H1 (cell line): ENCODE results near the gene FPR3. TPM values are rescaled to one million over a fixed set of nuclear protein-coding genes. Genes with fewer than 3 reads are reported as not detected.

Experiments
- CTCF ChIA-PET: fragments of 300-600 bp; sonication (Branson Sonifier 250); formaldehyde crosslinking; loops from one replicate; lab custom pipeline; 2021; ENCODE audit not compliant: partially characterized antibody; lab: Charles Lee
- POLR2A ChIA-PET: fragments of 300-600 bp; sonication (Branson Sonifier 250); formaldehyde crosslinking; loops from one replicate; lab custom pipeline; 2021; ENCODE audit warnings: inconsistent platforms; ENCODE audit not compliant: partially characterized antibody; lab: Charles Lee
- DNase-seq, 2 experiments: peaks; one replicate each; pipeline versions ENCODE4 v3.0.0 to v3.0.0-alpha.2; 2010 to 2022; ENCODE audit warnings: low spot score in 2 of 2, low read depth in 1 of 2, mixed read lengths in 1 of 2
- FAIRE-seq: peaks from 2 replicates; lab custom pipeline; 2011; peaks lifted over from hg19 to GRCh38; lab: Jason Lieb, UNC
- H2AFZ ChIP-seq: 2 replicates; pipeline ENCODE4 v1.8.1; 2012; ENCODE audit warnings: low read length, inconsistent platforms
- H2AK5ac ChIP-seq: 2 replicates; pipeline ENCODE4 v1.6.1; 2013; ENCODE audit warnings: low read depth, low read length
- H2BK120ac ChIP-seq: replicated peaks from 2 replicates; pipeline ENCODE3; 2013; ENCODE audit warnings: low read depth, low read length, inconsistent platforms
- H2BK12ac ChIP-seq: 2 replicates; pipeline ENCODE4 v1.6.1; 2013; ENCODE audit warnings: low read depth, low read length
- H2BK15ac ChIP-seq: 2 replicates; pipeline ENCODE4 v1.6.1; 2013; ENCODE audit warnings: low read length
- H2BK20ac ChIP-seq: 2 replicates; pipeline ENCODE4 v1.6.1; 2013; ENCODE audit warnings: low read length
- H2BK5ac ChIP-seq: 2 replicates; pipeline ENCODE4 v1.6.1; 2013; ENCODE audit warnings: low read depth, low read length
- H3K14ac ChIP-seq: 2 replicates; pipeline ENCODE4 v1.6.1; 2013; ENCODE audit warnings: inconsistent platforms; ENCODE audit not compliant: insufficient read length
- H3K18ac ChIP-seq: 2 replicates; pipeline ENCODE4 v1.6.1; 2013; ENCODE audit warnings: low read length; ENCODE audit errors: extremely low read depth
- H3K23ac ChIP-seq: 2 replicates; pipeline ENCODE4 v1.6.1; 2013; ENCODE audit warnings: inconsistent platforms; ENCODE audit not compliant: insufficient read length
- H3K23me2 ChIP-seq: 2 replicates; pipeline ENCODE4 v1.6.1; 2013; ENCODE audit warnings: low read depth, low read length
- H3K27ac ChIP-seq: 2 replicates; pipeline ENCODE4 v1.6.1; 2011; ENCODE audit warnings: low read depth, low read length, inconsistent platforms
- H3K27me3 ChIP-seq, 4 experiments: replicated peaks in 1 of 4; 1 replicate in 1 of 4; 2 replicates in 3 of 4; pipeline versions ENCODE4 v1.6.1 to v1.8.1; 2011 to 2013; ENCODE audit warnings: low read length in 3 of 4, mild to moderate bottlenecking in 3 of 4, inconsistent platforms in 2 of 4, mixed read lengths in 2 of 4, moderate library complexity in 1 of 4; ENCODE audit not compliant: control insufficient read depth in 3 of 4, insufficient read depth in 3 of 4; ENCODE audit errors: extremely low read depth in 1 of 4
- H3K36me3 ChIP-seq, 4 experiments: 2 replicates each; pipeline versions ENCODE4 v1.6.1 to v1.8.1; 2011 to 2013; ENCODE audit warnings: mild to moderate bottlenecking in 4 of 4, low read length in 3 of 4, moderate library complexity in 2 of 4, control low read depth in 1 of 4, inconsistent platforms in 1 of 4; ENCODE audit not compliant: insufficient read depth in 4 of 4, control insufficient read depth in 2 of 4
- H3K4ac ChIP-seq: replicated peaks from 2 replicates; pipeline ENCODE3; 2013; ENCODE audit warnings: low read length, low read depth, mixed read lengths, inconsistent platforms; ENCODE audit not compliant: insufficient read length
- H3K4me1 ChIP-seq, 4 experiments: replicated peaks in 1 of 4; 1 replicate in 1 of 4; 2 replicates in 3 of 4; pipeline versions ENCODE4 v1.6.1 to v1.8.1; 2011 to 2013; ENCODE audit warnings: low read length in 3 of 4, inconsistent platforms in 2 of 4, mixed read lengths in 1 of 4; ENCODE audit not compliant: insufficient read depth in 4 of 4, control insufficient read depth in 3 of 4
- H3K4me2 ChIP-seq, 2 experiments: 2 replicates each; pipeline versions ENCODE4 v1.6.1 to v1.8.1; 2011 to 2013; ENCODE audit warnings: low read depth in 2 of 2, low read length in 2 of 2, control low read depth in 1 of 2, inconsistent platforms in 1 of 2, mild to moderate bottlenecking in 1 of 2; ENCODE audit not compliant: insufficient read depth in 1 of 2
- H3K4me3 ChIP-seq, 4 experiments: fragments of 200-600, 300-600 bp in 1 of 4; sonication (generic), shearing (Covaris generic), sonication (Bioruptor Twin) in 1 of 4; 2 replicates each; pipeline versions ENCODE4 v1.5.1 to v1.8.1; 2011 to 2016; ENCODE audit warnings: low read length in 4 of 4, low read depth in 3 of 4, control low read depth in 2 of 4, inconsistent platforms in 2 of 4, mild to moderate bottlenecking in 2 of 4, mixed read lengths in 1 of 4, moderate library complexity in 1 of 4; ENCODE audit not compliant: insufficient read depth in 2 of 4; ENCODE audit errors: extremely low read depth in 1 of 4
- H3K56ac ChIP-seq: replicated peaks from 2 replicates; pipeline ENCODE3; 2013; ENCODE audit warnings: low read depth, mild to moderate bottlenecking, mixed read lengths, low read length, inconsistent platforms; ENCODE audit not compliant: insufficient read length
- H3K79me1 ChIP-seq: 2 replicates; pipeline ENCODE4 v1.6.1; 2013; ENCODE audit warnings: low read depth, low read length, control low read depth
- H3K79me2 ChIP-seq, 2 experiments: 2 replicates each; pipeline versions ENCODE4 v1.6.1 to v1.8.1; 2012 to 2013; ENCODE audit warnings: low read length in 2 of 2, mild to moderate bottlenecking in 2 of 2, inconsistent platforms in 1 of 2; ENCODE audit not compliant: insufficient read depth in 2 of 2, control insufficient read depth in 1 of 2
- H3K9ac ChIP-seq, 4 experiments: replicated peaks in 1 of 4; 1 replicate in 1 of 4; 2 replicates in 3 of 4; pipeline versions ENCODE4 v1.6.1 to v1.8.1; 2011 to 2013; ENCODE audit warnings: low read depth in 3 of 4, low read length in 3 of 4, control low read depth in 2 of 4, mild to moderate bottlenecking in 2 of 4, moderate library complexity in 2 of 4, inconsistent platforms in 1 of 4; ENCODE audit errors: extremely low read depth in 1 of 4
- H3K9me3 ChIP-seq, 2 experiments: 2 replicates each; pipeline versions ENCODE4 v1.6.1 to v1.8.1; 2012 to 2013; ENCODE audit warnings: mild to moderate bottlenecking in 2 of 2, moderate library complexity in 2 of 2, control low read depth in 1 of 2, inconsistent platforms in 1 of 2, low read depth in 1 of 2, low read length in 1 of 2, mixed read lengths in 1 of 2; ENCODE audit not compliant: insufficient read depth in 2 of 2
- H4K20me1 ChIP-seq, 2 experiments: replicated peaks in 1 of 2; 2 replicates each; pipeline versions ENCODE3 to v1.8.1; 2011 to 2013; ENCODE audit warnings: inconsistent platforms in 2 of 2, low read length in 2 of 2, mild to moderate bottlenecking in 1 of 2; ENCODE audit not compliant: insufficient read depth in 2 of 2, control insufficient read depth in 1 of 2
- H4K5ac ChIP-seq: 2 replicates; pipeline ENCODE4 v1.6.1; 2013; ENCODE audit warnings: low read length, low read depth, mixed read lengths, inconsistent platforms; ENCODE audit not compliant: insufficient read length
- H4K8ac ChIP-seq: 2 replicates; pipeline ENCODE4 v1.8.0; 2013; ENCODE audit warnings: mild to moderate bottlenecking, moderate library complexity, low read length, inconsistent platforms; ENCODE audit not compliant: insufficient read depth; ENCODE audit errors: extremely low read depth
- H4K91ac ChIP-seq: replicated peaks from 2 replicates; pipeline ENCODE3; 2013; ENCODE audit warnings: low read length, mixed read lengths, inconsistent platforms; ENCODE audit not compliant: insufficient read length
- ATF3 ChIP-seq: IDR thresholded peaks from 2 replicates; pipeline ENCODE4 v1.6.1; 2011; ENCODE audit warnings: low read depth, mild to moderate bottlenecking, low read length; ENCODE audit not compliant: insufficient read depth
- MAFK ChIP-seq: IDR thresholded peaks from 2 replicates; pipeline ENCODE4 v1.6.1; 2012; ENCODE audit warnings: low read depth, mild to moderate bottlenecking, improper control_type of control experiment, low read length
- TAF1 ChIP-seq: IDR thresholded peaks from 2 replicates; pipeline ENCODE4 v1.6.1; 2011; ENCODE audit warnings: mild to moderate bottlenecking, low read depth, low read length
- WGBS, 2 experiments: shearing (Covaris generic) in 1 of 2; methylation state at CpG; one replicate each; pipeline versions ENCODE4 v1.1.6 to v1.1.7; 2013 to 2015; ENCODE audit warnings: low lambda C conversion rate in 2 of 2, mixed read lengths in 2 of 2, inconsistent platforms in 1 of 2, low coverage in 1 of 2, missing lambda C conversion rate in 1 of 2; ENCODE audit not compliant: insufficient replicate concordance in 2 of 2, insufficient coverage in 1 of 2, insufficient read length in 1 of 2; ENCODE audit errors: extremely low coverage in 1 of 2, missing lambda C conversion rate in 1 of 2; 5-methylcytosine and 5-hydroxymethylcytosine counted together
- polyA plus RNA-seq, 7 experiments: library from polyadenylated mRNA; depleted of rRNA in 3 of 7; stranded (reverse) in 5 of 7; unstranded in 2 of 7; fragments of >200 nt in 5 of 7; fragments of 200-250 nt in 2 of 7; gene quantifications; 1 replicate in 5 of 7; 2 replicates in 1 of 7; 4 replicates in 1 of 7; pipeline versions ENCODE4 v1.2.1 to v1.2.3, GENCODE V29; 2011 to 2013; ENCODE audit warnings: missing spikeins in 2 of 7, mixed read lengths in 2 of 7
- total RNA-seq: library from RNA; stranded (reverse); fragmentation: NEBNext Ultra II Directional; extraction: Animal tissue kit (Norgen Biotek cat#: 25700); gene quantifications from 2 replicates; pipeline ENCODE4 v1.2.1, GENCODE V29; 2021

The FPR3 gene
- total and polyA plus RNA-seq, 2 of the 8 experiments (the other 6 are each of a cell fraction or from before 2014, with no cell fraction given): not detected

- no peak overlapping the region for H2BK15ac ChIP-seq
- no peak overlapping the region for H4K8ac ChIP-seq
- no peak overlapping the region for H3K23ac ChIP-seq
- H3K23me2 ChIP-seq: 0 out of 2 replicates have a peak, but pooled peaks cover under 1% of the 10 kb centered on the region
- FAIRE-seq (no peak), DNase-seq (no peak)
- no peak overlapping the region for H4K5ac ChIP-seq
- H3K79me1 ChIP-seq: no peaks in the 10 kb centered on the region
- H3K27ac ChIP-seq: no peak overlapping the region
- H3K4me2 ChIP-seq: no peak overlapping the region
- H3K79me2 ChIP-seq: no peaks in the 10 kb centered on the region
- H3K9ac ChIP-seq: no peak overlapping the region
- H3K18ac ChIP-seq: no peak overlapping the region
- H4K91ac ChIP-seq: no peak overlapping the region
- TF ChIP-seq MAFK: no peak
- TF ChIP-seq TAF1: no peak
- no peak for TF ChIP-seq ATF3
- H2BK20ac ChIP-seq: no peak overlapping the region
- H3K9me3 ChIP-seq: peaks cover 14 to 18% of the 10 kb centered on the region in 2 experiments; a peak in 3 of 4 replicates
- no peak overlapping the region for H3K4ac ChIP-seq
- H3K4me3 ChIP-seq: no peak overlapping the region
- POLR2A ChIA-PET: no interaction called here
- no peak overlapping the region for H3K56ac ChIP-seq
- H2AK5ac ChIP-seq: no peak overlapping the region
- WGBS, 2 experiments: 81% methylated on average over 3 of the region's 3 CpGs; no CpG with 5 or more reads in 1 of the 2 experiments
- H3K36me3 ChIP-seq: no peaks in the 10 kb centered on the region
- H2AFZ ChIP-seq: no peak overlapping the region
- CTCF ChIA-PET: no interaction called here
- H2BK120ac ChIP-seq: no peak overlapping the region
- no peak overlapping the region for H3K14ac ChIP-seq
- H4K20me1 ChIP-seq: no peaks in the 10 kb centered on the region
- H2BK12ac ChIP-seq: no peak overlapping the region
- H3K4me1 ChIP-seq: no peaks in the 10 kb centered on the region
- no peaks in the 10 kb centered on the region for H3K27me3 ChIP-seq
- H2BK5ac ChIP-seq: no peak overlapping the region
Measured at GRCh38 chr19:51821456-51821855, 26.5 kb downstream of the FPR3 start.
